CD4-positive, alpha-beta T cell treated with Interleukin-15 for 1 hour (primary cell): ENCODE measurements around the gene INPP5A.
"Not testable (repeated sequence)": the region's sequence is repeated elsewhere in the genome, so short reads cannot be mapped to it uniquely, and the experiment has no call there.

Source experiments
- DNase-seq: peaks from one replicate; pipeline ENCODE4 v3.0.0-alpha.2; 2020

Gene INPP5A

DNA sequence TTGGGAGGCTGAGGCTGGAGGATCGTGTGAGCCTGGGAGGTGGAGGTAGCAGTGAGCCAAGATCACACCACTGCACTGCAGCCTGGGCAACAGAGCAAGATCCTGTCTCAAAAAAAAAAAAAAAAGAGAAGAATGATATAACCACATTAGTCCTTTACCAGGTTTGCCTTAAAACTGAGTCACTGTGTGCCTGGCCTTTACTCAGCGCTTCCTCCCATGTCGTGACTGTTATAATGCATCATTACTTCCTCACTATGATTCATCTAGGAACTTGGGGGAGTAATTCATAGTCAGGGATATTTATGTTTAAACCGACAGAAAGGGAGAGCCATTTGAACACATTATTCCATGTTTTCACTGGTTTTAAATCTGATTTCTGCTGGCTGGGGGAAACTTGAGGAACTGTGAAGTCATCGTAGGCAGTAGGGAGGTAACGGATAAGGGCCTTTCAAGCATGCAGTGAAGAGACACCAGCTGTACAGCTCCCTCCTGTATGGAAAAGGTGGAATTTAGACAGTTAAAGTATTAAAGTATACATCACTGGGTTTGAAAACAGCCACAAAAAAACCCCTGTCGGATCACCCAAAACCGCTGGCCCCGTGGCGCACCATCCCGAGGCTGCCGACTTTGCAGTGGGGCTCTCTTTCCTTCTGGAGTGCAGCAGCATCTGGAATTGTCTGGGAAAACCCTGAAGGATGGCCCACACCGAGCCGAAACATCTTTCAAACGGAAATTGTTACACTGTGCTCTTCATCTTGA is 128.5 kb downstream of the INPP5A start:
- no peak for DNase-seq

DNA sequence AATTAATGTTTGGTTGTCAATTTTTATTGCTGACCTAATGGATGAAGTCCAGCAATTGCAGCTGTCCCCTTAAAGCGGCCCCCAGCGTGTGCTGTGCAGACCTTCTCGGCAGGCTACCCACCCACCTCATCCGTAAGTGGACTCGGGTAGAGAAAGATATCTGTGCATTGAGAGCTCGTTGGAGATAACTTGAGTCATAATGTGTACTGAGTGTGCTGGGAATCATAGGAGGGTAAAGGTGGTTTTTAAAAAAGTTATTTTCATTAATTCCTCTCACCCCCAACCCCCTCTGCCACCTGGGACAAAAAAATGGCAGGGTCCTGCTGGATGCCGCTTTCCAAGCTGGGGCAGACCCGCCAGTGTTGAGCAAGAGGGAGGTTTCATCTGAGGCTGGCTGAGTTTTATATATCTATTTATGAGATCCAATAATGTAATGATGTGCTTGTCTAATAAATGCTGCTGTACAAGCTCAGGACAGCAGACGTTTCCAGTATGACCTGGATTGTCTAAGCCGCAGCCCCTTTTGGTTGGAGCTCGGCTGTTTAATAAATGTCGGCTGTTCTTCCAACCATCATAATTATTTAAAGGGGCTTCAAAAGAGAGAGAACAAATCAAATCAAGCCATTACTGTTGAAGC is 129.2 kb downstream of the INPP5A start:
- no peak for DNase-seq

DNA sequence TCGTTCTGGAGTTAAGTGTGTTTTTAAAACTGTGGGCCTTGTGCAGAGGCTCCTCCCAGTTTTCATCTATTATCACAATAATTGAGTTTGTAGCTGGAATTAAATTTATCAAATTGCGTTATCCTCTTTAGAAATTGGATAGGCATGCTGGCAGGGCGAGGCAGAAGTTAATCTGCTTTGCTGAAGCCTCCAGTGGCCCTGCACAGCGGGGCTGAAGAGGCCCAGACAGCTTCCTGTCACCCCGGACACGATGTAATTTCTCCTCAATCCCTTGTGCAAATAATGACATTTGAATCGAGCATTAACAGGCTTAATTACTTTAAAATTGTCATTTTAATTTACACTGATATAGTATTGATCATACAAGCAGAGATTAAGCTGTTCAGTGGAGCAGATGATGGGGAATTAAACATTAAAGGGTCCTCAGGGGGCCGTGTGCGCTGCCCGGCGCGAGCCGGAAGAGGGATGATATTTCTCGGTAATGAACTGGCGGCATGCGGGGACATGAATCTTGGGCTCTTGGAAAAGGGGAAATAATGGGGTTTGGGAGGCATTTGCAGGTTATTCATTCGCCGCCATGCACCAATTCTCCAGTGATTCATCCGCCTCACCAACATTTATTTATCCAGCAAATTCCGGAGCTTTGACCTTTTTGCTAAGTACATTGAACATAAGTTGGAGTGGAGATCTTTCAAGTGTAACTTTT is 129.9 kb downstream of the INPP5A start:
- DNase-seq, result no peak

DNA sequence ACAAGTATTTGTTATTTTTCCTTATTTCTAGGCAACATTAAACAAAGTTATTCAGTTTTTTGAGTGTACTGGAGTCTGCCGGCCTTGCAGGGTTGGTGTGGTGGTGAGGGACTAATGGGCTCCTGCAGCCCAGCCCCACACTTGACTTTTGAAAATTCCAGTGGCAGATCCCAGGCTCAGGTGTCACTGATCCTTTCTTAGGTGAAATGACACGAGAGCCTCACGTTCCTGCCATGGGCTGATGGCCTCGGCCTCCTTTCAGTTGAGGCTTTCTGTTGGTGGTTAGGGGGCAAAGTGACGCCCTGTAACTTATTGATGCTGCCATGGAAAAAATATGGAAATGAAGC is 130.4 kb downstream of the INPP5A start:
- no peak for DNase-seq

DNA sequence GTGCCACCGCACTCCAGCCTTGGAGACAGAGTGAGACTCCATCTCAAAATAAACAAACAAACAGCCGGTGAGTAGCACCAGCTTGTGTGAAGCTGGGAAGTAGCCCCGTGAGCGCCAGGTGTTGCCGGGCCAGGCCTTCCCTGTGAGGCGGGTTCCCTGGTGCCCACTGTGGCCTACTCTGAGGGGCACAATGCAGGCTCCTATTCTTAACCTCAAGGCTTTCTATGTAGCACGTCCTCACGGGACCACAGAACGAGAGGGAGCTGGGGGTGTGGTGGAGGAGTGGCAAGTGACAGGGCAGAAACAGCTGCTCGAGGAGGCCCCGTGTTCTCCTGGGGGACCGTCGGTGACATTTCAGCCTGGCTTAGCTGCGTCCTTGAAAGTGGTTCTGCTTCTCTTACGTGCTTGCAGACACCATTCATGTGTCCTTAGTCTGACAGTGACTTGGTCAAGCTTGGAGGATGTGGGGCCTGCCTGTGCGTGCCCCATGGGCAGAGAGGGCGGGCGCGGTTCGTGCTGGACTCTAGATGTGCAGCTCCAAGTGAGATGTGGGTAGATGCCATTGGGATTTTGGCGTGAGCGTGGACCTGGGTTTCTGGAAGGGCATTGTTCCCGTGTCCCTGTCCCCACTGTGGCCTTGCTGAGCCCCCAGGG is 131.7 kb downstream of the INPP5A start:
- no peak for DNase-seq

DNA sequence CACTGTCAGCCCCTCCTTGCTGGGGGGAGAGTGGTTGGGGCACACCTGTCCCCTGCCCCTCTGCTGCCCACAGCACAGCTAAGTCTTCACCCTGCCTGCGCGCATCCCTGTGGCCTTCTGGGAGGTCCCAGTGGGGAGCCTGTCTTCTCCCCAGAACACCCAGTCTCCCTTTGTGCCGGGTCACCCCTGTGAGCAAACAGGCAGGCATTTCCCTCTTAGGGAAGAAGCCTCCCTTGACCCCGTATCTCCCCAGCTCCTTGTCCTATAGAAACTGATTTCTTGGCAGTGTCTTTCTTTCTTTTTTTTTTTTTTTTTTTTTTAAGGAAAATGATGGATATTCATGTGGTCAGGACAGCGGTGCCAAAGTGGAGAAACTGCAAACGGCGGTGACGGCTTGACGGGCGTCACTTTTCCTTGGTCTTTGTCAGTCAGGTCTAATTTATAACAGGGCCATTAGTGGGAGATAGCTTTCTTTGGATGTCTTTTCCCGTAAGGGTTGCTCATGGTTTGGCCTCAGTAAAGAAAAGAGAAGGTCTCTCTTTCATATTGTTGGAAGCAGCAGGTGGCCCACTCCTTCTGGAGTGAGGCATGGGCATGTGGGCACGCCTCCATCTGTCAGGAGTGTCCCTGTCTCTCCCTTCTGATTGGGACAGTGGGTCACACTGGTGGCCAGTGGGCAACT is 133.1 kb downstream of the INPP5A start:
- no peak for DNase-seq

DNA sequence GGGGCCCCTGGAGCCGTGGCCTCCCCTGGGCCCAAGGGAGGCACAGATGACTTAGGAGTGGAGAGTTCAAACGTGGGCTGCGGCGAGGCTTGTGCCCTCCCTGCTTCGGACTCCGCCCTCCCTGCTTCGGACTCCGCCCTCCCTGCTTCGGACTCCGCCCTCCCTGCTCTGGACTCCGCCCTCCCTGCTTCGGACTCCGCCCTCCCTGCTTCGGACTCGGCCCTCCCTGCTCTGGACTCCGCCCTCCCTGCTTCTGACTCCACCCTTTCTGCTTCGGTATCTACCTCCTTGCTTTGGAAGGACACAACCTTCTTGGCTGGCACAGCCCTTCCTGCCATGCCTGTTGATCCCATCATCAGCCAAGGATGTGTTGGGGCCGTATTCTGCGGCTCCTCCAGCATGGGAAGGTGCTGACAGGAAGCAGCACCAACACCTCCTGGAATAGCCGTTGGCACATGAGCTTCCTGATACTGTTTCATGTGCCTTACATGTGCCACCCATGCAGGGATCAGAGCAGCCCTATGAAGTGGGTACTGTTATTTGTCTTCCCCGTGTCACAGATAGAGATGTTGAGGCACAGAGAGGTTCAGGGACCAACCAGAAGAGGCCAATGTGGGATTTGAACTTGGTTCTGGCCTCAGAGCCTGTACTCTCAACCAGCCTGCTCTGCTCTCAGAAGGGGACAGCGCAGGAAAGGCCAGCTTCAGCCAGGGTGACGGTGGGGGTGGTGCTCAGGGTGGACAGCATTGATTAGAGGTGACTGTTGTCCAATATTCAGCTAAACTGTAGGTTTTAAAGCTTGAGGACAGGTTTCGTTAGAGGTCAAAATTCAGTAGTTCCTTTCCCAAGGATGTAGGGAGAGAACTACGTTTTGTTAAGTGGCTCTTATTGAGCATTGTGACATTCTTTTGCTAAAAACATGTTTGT is 133.9 kb downstream of the INPP5A start:
- DNase-seq, result no peak

DNA sequence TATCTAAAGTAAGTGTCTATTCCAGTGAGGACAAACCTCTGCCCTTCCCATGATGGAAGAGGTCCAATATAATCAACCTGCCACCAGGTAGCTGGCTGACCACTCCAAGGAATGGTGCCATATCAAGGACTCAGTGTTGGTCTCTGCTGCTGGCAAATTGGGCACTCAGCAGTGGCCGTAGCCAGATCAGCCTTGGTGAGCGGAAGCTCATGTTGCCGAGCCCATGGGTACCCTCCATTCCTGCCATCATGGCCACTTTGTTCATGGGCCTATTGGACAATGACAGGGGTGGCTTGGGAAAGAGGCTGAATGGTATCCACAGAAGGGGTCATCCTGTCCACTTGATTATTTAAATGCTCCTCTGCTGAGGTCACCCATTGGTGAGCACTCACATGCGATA is 136.2 kb downstream of the INPP5A start:
- DNase-seq, result peak; percentile 14

DNA sequence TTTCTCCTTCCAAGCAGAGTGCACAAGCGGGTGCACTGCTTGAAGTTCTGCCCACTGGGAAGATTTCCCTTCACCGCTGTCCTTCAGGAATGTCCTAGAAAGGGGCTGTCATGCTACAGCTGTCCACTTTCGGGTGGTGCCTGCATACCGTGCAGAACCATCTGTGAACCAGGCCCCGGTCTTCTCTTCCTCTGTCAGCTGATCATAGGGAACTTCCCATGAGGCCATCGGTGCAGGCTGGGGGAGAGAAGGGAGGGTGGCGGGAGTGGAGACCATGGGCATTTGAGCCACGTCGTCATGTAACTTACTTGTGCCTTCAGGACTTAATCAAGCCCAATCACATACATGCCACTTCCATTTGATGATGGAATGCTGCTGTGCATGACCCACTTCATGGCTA is 136.7 kb downstream of the INPP5A start:
- peak; percentile 5 for DNase-seq

DNA sequence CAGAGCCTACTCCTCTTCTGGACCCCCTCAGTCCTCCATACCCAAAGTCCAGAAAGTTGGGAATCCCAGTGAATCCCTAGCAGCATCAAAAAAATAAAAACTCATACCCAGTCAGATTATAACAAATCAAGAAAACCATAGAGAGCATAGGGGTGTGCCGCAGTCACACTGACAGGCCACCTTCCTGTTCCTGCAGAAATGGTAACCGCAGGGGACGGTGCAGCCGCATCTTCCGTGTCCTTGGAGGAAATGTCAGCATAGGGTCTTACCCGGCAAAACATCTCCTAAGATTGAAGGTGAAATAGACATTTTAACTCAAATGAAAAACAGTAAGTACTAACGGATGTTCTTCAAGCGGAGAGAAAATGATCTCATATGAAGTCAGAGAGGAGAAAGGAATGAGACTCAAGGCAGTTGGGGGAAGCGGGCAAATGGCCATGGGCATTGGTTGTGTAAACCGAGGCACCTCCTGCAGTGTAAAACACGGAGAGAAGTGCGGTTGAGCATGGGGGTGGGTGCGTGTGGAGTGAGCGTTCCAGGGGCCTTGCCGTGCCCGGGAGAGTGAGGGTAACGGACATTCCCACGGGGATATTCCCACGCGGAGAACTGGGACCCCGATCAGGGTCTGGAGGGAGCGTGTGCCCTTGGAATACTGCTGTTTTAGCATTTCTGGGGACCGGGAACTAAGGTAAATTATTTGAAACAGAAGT is 137.6 kb downstream of the INPP5A start:
- DNase-seq, result peak; percentile 7

DNA sequence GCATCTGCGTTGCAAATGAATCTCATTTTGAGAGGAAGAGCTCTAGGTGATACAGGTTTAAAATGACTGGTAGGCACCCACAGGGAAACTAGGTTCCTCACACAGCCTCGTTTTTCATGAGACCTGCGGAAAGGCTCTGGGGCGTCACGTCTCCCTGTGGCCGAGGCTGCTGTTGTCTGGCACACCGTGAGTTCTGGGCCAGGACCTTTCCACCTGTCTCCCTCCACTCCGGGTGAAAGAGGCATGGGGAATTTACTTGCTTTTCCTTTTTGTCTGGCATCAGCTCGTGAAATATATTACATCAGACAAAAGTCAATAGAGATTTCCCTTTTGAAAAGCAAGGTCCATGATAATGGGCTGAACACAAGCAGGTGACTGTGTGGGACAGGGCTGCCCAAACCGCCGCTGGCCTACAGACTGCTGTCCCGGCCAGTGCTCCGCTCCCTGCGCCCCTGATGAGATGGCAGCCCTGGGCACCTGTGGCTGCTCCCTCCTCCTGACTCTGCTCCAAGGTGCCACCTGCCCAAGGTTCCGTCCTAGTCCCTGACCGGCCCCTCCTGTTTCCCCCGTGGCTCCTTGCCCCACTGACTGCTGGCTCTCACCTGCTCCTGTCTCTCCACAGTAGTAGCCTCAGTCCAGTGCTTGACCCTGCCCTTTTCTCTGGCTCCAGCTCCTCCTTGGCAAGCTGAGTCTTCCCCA is 138.8 kb downstream of the INPP5A start:
- no peak for DNase-seq

DNA sequence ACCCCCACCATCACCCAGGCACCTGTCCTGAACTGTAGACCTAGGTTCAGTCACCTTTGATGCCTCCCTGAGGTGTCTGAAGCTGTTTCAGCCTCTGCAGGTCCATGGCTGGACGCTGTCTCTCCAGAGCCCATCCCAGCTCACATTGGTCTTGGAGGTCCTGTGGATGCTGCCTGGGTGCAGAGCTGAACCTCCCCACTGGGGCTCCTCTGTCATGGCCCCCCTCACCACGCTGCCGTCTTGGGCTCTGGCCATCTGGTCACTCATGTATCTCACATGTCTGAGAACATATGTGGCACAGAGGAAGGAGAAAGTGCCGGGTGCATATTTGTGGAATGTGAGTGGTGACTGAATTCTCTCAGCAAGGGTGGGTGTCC is 139.5 kb downstream of the INPP5A start:
- DNase-seq, result no peak

DNA sequence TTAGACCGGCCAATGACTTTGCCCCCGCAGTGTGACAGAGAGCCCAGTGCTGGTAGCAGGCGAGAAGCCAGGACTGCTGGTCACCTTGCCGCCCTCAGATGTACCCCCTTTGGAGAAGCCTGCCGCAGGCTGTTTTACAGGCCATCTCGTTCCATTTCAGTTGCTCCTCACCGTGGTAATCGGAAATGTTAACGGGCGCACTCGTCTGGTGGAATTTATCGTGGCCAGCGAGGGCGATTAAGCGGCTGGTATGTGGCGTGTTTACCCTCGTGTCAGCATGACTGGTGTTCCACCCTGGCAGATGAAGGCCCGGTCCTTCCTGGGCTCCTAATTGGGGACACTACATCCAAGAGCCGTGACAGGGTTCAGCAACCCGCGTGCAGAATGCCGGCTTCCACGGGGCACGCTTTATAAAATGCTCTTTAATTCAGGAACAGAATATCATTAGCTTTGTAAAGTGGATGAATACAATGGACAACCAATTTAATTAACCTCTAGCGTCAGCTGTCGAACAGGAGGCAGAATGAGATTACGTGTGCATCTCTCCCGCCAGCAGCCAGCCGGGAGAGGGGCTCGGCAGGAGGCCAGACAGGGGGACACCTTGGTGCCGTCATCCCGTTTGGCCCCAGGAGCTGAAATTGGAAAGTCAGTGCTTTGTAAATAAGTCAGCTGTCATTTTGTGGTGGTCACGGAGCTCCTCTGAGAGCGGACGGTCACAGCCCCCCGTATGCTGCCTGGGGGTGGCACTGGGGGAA is 140.1 kb downstream of the INPP5A start:
- DNase-seq, result no peak

DNA sequence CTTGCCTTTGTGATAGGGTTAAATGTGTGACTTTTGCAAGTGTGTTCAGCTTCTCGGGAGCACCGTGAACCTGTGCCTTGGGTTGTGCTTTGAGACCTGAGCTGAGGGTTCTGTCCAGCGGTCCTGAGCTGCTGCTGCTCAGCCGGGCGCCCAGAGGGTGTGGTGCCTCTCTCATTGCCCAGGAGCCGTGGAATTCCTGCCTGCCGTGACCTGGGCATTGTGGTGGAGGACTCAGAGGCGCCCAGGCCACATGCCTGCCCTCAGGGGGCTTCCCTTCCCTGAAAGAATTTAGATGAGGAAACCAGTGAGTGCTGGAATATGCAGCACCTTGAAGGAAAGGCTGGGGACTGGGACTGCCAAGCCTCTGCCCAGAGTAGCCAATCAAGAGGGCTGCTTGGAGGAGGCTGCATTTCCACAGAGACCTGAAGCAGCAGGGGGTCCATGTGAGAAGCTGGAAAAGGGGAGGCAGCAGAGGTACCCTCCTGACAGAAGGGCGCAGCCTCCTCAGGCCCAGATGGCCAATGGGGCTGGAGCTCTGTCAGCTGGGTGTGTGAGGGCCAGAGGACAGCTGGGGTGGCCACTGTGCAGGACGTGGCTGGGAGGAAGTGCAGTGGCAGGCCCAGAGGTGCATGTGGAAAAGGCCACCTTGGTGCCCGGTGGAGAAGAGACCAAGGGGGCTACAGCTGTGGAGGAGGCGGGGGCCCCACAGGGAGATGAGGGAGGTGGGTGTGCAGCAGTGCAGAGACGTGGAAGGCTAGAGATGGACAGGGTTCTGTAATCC is 141.0 kb downstream of the INPP5A start:
- DNase-seq, result no peak

DNA sequence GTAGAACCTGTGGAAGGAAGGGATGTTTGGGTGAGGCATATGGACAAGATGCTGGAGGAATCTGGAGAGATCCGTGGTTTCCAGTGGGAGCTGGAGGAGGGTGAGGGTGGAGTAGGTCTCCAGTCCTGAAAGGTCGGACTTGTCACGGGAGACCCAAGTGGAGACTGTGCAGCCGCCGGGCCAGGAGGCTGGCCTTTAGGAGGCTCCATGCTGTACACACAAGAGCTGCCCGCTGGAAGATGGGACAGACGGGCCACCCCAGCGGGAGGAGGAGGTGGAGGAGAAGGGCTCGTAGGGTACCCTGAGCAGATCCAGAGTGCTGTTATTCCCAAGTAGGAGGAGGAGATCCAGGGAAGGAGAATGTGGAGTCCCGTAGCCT is 141.6 kb downstream of the INPP5A start:
- no peak for DNase-seq

DNA sequence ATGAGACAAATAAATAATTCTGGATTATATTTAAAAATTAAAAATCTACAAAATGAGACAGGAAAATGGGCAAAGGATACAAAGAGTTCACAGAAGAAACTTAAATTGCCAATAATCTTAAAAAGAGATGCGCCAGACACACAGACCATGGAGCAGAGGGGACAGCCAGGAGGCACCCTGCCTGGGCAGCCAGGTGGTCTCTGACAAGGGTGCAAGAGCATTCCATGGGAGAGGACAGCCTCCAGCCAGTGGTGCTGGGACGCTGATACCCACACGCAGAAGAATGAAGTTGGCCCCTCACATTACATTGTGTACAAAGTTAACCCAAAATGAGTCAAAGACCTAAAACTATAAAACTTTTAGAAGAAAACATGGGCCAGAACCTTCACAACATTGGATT is 142.1 kb downstream of the INPP5A start:
- DNase-seq, result no peak

DNA sequence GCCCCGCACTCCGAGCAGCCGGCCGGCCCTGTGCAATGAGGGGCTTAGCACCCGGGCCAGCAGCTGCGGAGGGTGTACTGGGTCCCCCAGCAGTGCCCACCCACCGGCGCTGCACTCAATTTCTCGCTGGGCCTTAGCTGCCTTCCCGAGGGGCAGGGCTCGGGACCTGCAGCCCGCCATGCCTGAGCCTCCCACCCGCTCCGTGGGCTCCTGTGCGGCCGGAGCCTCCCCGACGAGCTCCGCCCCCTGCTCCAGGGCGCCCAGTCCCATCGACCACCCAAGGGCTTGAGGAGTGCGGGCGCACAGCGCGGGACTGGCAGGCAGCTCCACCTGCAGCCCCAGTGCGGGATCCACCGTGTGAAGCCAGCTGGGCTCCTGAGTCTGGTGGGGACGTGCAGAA is 143.2 kb downstream of the INPP5A start:
- DNase-seq, result not testable (repeated sequence)

DNA sequence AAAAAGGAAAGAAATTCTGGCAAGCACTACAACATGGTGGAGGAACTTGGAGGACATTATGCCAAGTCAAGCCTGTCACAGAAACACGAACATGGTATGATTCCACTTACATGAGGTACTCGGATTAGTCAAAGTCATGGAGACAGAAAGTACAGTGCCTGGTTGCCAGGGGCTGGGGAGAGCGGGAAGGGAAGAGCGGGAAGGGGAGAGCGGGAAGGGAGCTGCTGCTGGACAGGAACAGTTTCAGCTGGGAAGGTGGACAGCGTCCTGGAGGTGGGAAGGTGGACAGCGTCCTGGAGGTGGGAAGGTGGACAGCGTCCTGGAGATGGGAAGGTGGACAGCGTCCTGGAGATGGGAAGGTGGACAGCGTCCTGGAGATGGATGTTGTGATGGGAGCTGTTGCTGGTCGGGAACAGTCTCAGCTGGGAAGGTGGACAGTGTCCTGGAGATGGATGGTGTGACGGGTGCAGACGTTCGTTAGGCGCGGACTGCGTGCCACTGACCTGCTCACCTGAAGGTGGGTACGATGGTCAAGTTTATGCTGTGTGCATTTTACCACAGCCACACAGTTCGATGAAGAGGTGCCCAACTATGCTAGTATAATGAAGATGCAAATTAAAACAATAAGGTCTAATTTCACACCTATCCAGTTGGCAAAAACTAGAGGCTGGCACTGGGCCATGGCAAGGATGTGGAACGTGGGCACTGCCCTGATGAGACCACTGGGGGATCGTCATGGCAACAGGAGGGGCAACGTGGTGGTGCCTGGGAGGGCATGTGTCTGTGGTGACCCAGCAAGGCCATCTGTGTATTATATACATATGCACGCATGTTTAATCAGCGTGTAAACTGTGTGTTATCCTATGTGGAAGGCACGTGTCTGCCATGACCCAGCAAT is 144.5 kb downstream of the INPP5A start:
- DNase-seq, result no peak
